Fibroblast of lung (primary cell): ENCODE results near the gene MAGT1. TPM values are rescaled to one million over a fixed set of nuclear protein-coding genes. Genes with fewer than 3 reads are reported as not detected.
"Not testable (repeated sequence)": the region's sequence is repeated elsewhere in the genome, so short reads cannot be mapped to it uniquely, and the experiment has no call there.

ENCODE experiments used
- DNase-seq, 2 donors: peaks; one replicate each; pipeline versions ENCODE4 v3.0.0 to v3.0.0-alpha.2; 2010; ENCODE audit warnings: low read depth in 2 of 2
- H2AFZ ChIP-seq: 2 replicates; pipeline ENCODE4 v1.5.1; 2012; ENCODE audit warnings: low read length, control low read depth, inconsistent platforms
- H3K27ac ChIP-seq: 2 replicates; pipeline ENCODE4 v1.5.1; 2011; ENCODE audit warnings: low read length, control low read depth; ENCODE audit not compliant: insufficient read depth
- H3K27me3 ChIP-seq: 2 replicates; pipeline ENCODE4 v1.5.1; 2011; ENCODE audit warnings: mild to moderate bottlenecking, low read length; ENCODE audit not compliant: control insufficient read depth, insufficient read depth
- H3K36me3 ChIP-seq: 2 replicates; pipeline ENCODE4 v1.5.1; 2011; ENCODE audit warnings: low read length; ENCODE audit not compliant: control insufficient read depth, insufficient read depth
- H3K4me1 ChIP-seq: 2 replicates; pipeline ENCODE4 v1.5.1; 2011; ENCODE audit warnings: low read length; ENCODE audit not compliant: control insufficient read depth, insufficient read depth; ENCODE audit errors: extremely low read depth
- H3K4me2 ChIP-seq: 2 replicates; pipeline ENCODE4 v1.5.1; 2011; ENCODE audit warnings: low read length, control low read depth; ENCODE audit not compliant: insufficient read depth; ENCODE audit errors: extremely low read depth
- H3K4me3 ChIP-seq, 4 experiments: fragments of 200-600 bp in 1 of 4; sonication (generic) in 1 of 4; replicated peaks in 1 of 4; 2 replicates each; pipeline ENCODE4 v1.5.1; 2011 to 2016; ENCODE audit warnings: low read length in 4 of 4, low read depth in 3 of 4, mild to moderate bottlenecking in 3 of 4, control low read depth in 2 of 4, inconsistent platforms in 1 of 4, mixed read lengths in 1 of 4; ENCODE audit not compliant: insufficient read depth in 1 of 4; ENCODE audit errors: control extremely low read depth in 1 of 4
- H3K79me2 ChIP-seq: 2 replicates; pipeline ENCODE4 v1.5.1; 2012; ENCODE audit warnings: mild to moderate bottlenecking, low read length, inconsistent platforms; ENCODE audit not compliant: control insufficient read depth, insufficient read depth
- H3K9ac ChIP-seq: 2 replicates; pipeline ENCODE4 v1.5.1; 2011; ENCODE audit warnings: mild to moderate bottlenecking, low read length, control low read depth; ENCODE audit not compliant: insufficient read depth
- H3K9me3 ChIP-seq: 2 replicates; pipeline ENCODE4 v1.5.1; 2012; ENCODE audit warnings: low read depth, low read length; ENCODE audit not compliant: control insufficient read depth, insufficient read depth
- H4K20me1 ChIP-seq: 2 replicates; pipeline ENCODE4 v1.5.1; 2011; ENCODE audit warnings: low read length; ENCODE audit not compliant: control insufficient read depth, insufficient read depth; ENCODE audit errors: extremely low read depth
- CTCF ChIP-seq, 2 donors: IDR thresholded peaks in 1 of 2; conservative IDR thresholded peaks in 1 of 2; 1 replicate in 1 of 2; 2 replicates in 1 of 2; pipeline ENCODE4 v1.5.1; 2011 to 2012; ENCODE audit warnings: low read length in 2 of 2, control low read depth in 1 of 2, inconsistent platforms in 1 of 2, low read depth in 1 of 2, mild to moderate bottlenecking in 1 of 2
- EZH2 ChIP-seq: IDR thresholded peaks from 2 replicates; pipeline ENCODE4 v1.5.1; 2012; ENCODE audit warnings: low read length, control low read depth, mild to moderate bottlenecking; ENCODE audit errors: missing control alignments
- polyA plus RNA-seq, 2 donors: library from polyadenylated mRNA; depleted of rRNA in 1 of 2; stranded (reverse) in 1 of 2; unstranded in 1 of 2; fragments of >200 nt; gene quantifications; 2 replicates each; pipeline ENCODE4 v1.2.1, GENCODE V29; 2011 to 2012; ENCODE audit warnings: missing spikeins in 1 of 2
- total RNA-seq: library from RNA; depleted of rRNA; stranded (reverse); fragments of >200 nt; gene quantifications from 2 replicates; pipeline ENCODE4 v1.2.1, GENCODE V29; 2014

MAGT1 gene
- total and polyA plus RNA-seq, 2 donors (not counting 1 experiment from before 2014, with no cell fraction given): 102 to 211 TPM

- Histone ChIP-seq H3K4me2 (no peak overlapping the region), H3K4me3 (no peak overlapping the region), H3K27me3 (no peaks in the 10 kb centered on the region), H3K27ac (no peak overlapping the region), H3K79me2 (no peaks in the 10 kb centered on the region), H2AFZ (no peak overlapping the region), H4K20me1 (no peaks in the 10 kb centered on the region), H3K9me3 (no peaks in the 10 kb centered on the region), H3K4me1 (no peaks in the 10 kb centered on the region), H3K9ac (no peak overlapping the region), H3K36me3 (no peaks in the 10 kb centered on the region)
- TF ChIP-seq CTCF (conservative IDR thresholded peaks at IDR 0.05 in 1 of 2, IDR thresholded peaks at IDR 0.05 in 1 of 2; ENCODE audit: low read depth in 1 of 2, low read length in 2 of 2) (no peak), EZH2 (no peak)
- DNase-seq: no peak
Measured at GRCh38 chrX:77922787-77923186, 27.6 kb upstream of the MAGT1 start.

GRCh38 chrX:77919370-77919769 is 24.1 kb upstream of the MAGT1 start:
- not testable (repeated sequence) for DNase-seq, H2AFZ ChIP-seq, H3K9me3 ChIP-seq, H3K79me2 ChIP-seq, H3K27me3 ChIP-seq, H4K20me1 ChIP-seq, H3K4me1 ChIP-seq, H3K9ac ChIP-seq, H3K27ac ChIP-seq, H3K4me2 ChIP-seq, H3K36me3 ChIP-seq, H3K4me3 ChIP-seq

GRCh38 chrX:77918568-77918967 is 23.3 kb upstream of the MAGT1 start:
- Histone ChIP-seq H3K27me3 (no peaks in the 10 kb centered on the region), H3K4me1 (no peaks in the 10 kb centered on the region), H3K4me3 (no peak overlapping the region), H3K4me2 (no peak overlapping the region), H2AFZ (no peak overlapping the region), H4K20me1 (no peaks in the 10 kb centered on the region), H3K9ac (no peak overlapping the region), H3K9me3 (no peaks in the 10 kb centered on the region), H3K79me2 (peaks cover 2% of the 10 kb centered on the region), H3K36me3 (no peaks in the 10 kb centered on the region), H3K27ac (no peak overlapping the region)
- DNase-seq: peak; percentile 40 to 41
- TF ChIP-seq CTCF (conservative IDR thresholded peaks at IDR 0.05 in 1 of 2, IDR thresholded peaks at IDR 0.05 in 1 of 2; ENCODE audit: low read depth in 1 of 2, low read length in 2 of 2) (no peak), EZH2 (no peak)
